WERI-Rb-1 (cell line): Measurements from ENCODE around the gene ATRNL1.
"Not testable (repeated sequence)": the region's sequence is repeated elsewhere in the genome, so short reads cannot be mapped to it uniquely, and the experiment has no call there.

Experiments
- DNase-seq: peaks from one replicate; pipeline ENCODE4 v3.0.0-alpha.2; 2020
- H3K27ac ChIP-seq: fragments of 250-450 bp; sonication (Bioruptor Pico); 2 replicates; pipeline ENCODE4 v1.5.1; 2020; ENCODE audit warnings: mild to moderate bottlenecking, moderate library complexity
- H3K27me3 ChIP-seq: fragments of 250-450 bp; sonication (Bioruptor Pico); 2 replicates; pipeline ENCODE4 v1.5.1; 2021; ENCODE audit warnings: mild to moderate bottlenecking, low read depth, moderate library complexity; ENCODE audit not compliant: insufficient read depth, severe bottlenecking
- H3K36me3 ChIP-seq: fragments of 250-450 bp; sonication (Bioruptor Pico); 2 replicates; pipeline ENCODE4 v1.5.1; 2020; ENCODE audit warnings: mild to moderate bottlenecking, moderate library complexity
- H3K4me3 ChIP-seq: 2 replicates; pipeline ENCODE4 v1.5.1; 2011; ENCODE audit warnings: low read depth, mild to moderate bottlenecking, control low read depth, low read length
- H3K9me3 ChIP-seq: fragments of 250-450 bp; sonication (Bioruptor Pico); 2 replicates; pipeline ENCODE4 v1.5.1; 2021; ENCODE audit warnings: mild to moderate bottlenecking, moderate library complexity; ENCODE audit not compliant: severe bottlenecking
- TF ChIP-seq, protein P1 (sequence below): IDR thresholded peaks from 2 replicates; pipeline ENCODE4 v1.5.1; 2011; ENCODE audit warnings: low read depth, mild to moderate bottlenecking, control low read depth, inconsistent platforms, low read length

The ATRNL1 gene

DNA sequence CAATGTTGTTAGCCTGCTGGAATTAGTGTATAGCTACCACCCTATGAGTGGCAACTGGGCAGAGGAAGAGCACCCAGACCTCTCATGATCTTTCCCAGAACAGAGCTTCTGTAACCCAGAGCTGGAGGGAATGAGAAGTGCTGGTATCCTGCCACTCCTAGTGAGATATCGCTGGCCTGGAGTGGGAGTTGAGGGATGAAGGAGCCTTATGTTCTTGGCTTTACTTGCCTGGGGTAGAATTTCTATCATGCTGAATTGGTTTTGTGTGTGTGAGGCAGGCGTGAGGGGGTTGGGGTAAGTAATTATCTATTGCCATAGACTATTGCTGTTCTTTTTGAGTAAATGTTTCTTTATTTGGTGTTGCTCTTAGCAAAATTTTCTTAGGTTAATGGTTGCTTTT is 146.6 kb downstream of the ATRNL1 start:
- no peaks in the 10 kb centered on the region for H3K27me3 ChIP-seq
- no peaks in the 10 kb centered on the region for H3K9me3 ChIP-seq
- no peaks in the 10 kb centered on the region for H3K36me3 ChIP-seq
- TF ChIP-seq, protein P1, sequence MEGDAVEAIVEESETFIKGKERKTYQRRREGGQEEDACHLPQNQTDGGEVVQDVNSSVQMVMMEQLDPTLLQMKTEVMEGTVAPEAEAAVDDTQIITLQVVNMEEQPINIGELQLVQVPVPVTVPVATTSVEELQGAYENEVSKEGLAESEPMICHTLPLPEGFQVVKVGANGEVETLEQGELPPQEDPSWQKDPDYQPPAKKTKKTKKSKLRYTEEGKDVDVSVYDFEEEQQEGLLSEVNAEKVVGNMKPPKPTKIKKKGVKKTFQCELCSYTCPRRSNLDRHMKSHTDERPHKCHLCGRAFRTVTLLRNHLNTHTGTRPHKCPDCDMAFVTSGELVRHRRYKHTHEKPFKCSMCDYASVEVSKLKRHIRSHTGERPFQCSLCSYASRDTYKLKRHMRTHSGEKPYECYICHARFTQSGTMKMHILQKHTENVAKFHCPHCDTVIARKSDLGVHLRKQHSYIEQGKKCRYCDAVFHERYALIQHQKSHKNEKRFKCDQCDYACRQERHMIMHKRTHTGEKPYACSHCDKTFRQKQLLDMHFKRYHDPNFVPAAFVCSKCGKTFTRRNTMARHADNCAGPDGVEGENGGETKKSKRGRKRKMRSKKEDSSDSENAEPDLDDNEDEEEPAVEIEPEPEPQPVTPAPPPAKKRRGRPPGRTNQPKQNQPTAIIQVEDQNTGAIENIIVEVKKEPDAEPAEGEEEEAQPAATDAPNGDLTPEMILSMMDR: no peak
- H3K4me3 ChIP-seq: no peak overlapping the region
- DNase-seq: no peak
- H3K27ac ChIP-seq: no peak overlapping the region

DNA sequence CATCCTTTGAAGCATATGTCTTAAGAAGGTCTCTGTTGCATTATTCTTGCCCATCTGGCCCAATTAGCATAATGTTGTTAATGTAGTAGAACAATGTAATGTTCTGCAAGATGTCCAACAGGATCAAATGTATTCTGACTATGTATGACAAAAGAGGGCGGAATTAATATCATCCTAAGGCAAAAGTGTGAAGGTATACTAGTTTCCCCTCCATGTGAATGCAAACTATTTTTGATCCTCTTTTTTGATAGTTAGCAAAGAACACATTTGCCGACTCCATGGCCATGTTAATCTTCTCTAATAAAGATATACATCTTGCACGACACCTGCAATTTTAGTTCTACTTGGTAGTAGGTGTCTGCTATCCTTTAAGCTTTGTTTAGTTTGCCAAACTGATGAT is 157.6 kb downstream of the ATRNL1 start:
- Histone ChIP-seq H3K27me3 (no peaks in the 10 kb centered on the region), H3K36me3 (no peaks in the 10 kb centered on the region), H3K4me3 (no peak overlapping the region), H3K27ac (no peak overlapping the region), H3K9me3 (no peaks in the 10 kb centered on the region)
- TF ChIP-seq, protein P1: no peak
- no peak for DNase-seq

DNA sequence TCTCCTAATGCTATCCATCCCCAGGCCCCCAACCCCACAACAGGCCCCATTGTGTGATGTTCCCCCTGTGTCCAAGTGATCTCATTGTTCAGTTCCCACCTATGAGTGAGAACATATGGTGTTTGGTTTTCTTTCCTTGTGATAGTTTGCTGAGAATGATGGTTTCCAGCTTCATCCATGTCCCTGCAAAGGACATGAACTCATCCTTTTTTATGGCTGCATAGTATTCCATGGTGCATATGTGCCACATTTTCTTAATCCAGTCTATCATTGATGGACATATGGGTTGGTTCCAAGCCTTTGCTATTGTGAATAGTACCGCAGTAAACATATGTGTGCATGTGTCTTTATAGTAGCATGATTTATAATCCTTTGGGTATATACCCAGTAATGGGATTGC is 160.6 kb downstream of the ATRNL1 start:
- H3K36me3 ChIP-seq, H3K4me3 ChIP-seq, H3K9me3 ChIP-seq, H3K27me3 ChIP-seq, DNase-seq, H3K27ac ChIP-seq: not testable (repeated sequence)

DNA sequence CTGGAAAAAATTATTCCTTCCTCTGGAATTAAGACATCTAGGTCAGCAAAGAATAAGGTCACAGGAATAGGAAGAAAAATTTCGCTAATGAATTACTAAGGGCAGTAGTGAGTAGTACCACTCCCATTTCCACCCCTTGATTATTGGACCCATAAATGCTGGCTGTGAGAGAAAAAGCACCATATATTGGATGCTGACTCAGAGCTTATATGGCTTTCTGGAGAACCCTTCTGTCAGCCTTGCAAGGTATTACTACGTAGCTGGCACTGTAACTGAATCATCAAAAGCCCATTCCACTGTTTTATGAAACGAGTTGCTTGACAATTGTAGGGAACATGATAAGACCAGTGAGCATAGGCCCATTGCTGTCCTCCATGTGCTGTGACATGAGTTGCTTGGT is 179.3 kb downstream of the ATRNL1 start:
- DNase-seq: no peak
- H3K27me3 ChIP-seq: no peaks in the 10 kb centered on the region

DNA sequence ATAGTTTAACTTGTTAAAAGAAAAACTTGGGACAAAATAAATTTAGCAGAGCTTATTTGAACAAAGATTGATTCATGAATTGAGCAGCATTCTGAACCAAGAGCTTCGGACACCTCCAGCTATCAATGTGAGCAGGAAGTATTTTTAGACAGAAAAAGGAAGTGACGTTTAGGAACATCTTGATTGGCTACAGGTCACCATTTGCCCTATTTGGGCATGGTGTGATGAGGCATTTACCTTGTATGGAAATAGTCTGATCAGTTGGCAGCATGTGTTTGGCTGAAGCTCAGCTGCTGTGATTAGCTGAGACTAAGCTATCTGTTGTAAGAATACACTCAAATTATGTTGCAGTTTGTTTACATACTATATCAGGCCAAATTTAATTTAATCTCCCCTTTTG is 185.1 kb downstream of the ATRNL1 start:
- TF ChIP-seq, protein P1: no peak
- Histone ChIP-seq H3K27me3 (no peaks in the 10 kb centered on the region), H3K4me3 (no peak overlapping the region), H3K27ac (no peak overlapping the region), H3K9me3 (no peaks in the 10 kb centered on the region), H3K36me3 (no peaks in the 10 kb centered on the region)
- no peak for DNase-seq

More for the DNA sequence above, 179.3 kb downstream of the ATRNL1 start:
- Histone ChIP-seq H3K4me3 (no peak overlapping the region), H3K27ac (no peak overlapping the region), H3K9me3 (no peaks in the 10 kb centered on the region), H3K36me3 (no peaks in the 10 kb centered on the region)
- TF ChIP-seq, protein P1: no peak

DNA sequence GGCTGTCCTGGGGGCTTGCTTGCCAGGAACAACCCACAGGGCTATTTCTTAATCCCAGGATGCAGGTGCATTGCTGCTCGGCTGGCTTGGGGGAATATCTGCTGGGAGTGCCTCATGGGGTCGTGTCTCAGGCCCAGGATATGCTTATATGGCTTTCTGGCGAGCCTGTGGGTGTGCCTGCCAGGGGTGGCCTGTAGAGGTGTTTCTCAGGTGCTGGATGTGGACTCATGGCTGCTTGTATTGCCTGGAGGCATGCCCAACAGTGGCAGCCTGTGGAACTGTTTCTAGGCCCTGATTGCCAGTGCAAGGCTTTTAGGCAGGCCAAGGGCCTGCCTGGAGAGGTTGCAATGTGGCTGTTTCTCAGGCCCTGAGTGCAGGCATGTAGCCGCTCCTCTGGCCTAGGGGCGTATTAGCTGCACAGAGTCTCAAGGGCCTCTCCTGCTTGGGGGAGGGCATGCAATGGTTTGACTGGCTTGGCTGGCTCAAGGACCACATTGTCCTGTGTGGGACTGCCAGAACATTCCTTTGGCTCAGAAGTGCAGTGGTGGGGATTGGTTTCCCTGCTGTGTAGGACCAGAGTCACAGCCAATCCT is 202.1 kb downstream of the ATRNL1 start:
- Histone ChIP-seq H3K4me3 (no peak overlapping the region), H3K27me3 (no peaks in the 10 kb centered on the region), H3K36me3 (no peaks in the 10 kb centered on the region; the same call in 1 of the 2 replicates), H3K27ac (no peak overlapping the region), H3K9me3 (no peaks in the 10 kb centered on the region)
- no peak for DNase-seq
- TF ChIP-seq, protein P1: no peak
